ENCODE measurements around the gene EIF4E1B. TPM values are rescaled to one million over a fixed set of nuclear protein-coding genes. Genes with fewer than 3 reads are reported as not detected.
A peak's percentile ranks its signal among the peaks of the same experiment; 100 is the strongest.
"Not testable (repeated sequence)": the region's sequence is repeated elsewhere in the genome, so short reads cannot be mapped to it uniquely, and the experiment has no call there.

The EIF4E1B gene
- not detected for total RNA-seq

- DNase-seq (ENCODE audit: low spot score), result no peak
- ATAC-seq, result peak; percentile 54
These were observed at the start of gene EIF4E1B, which contains the start of gene SNCB for GRCh38 chr5:176629853-176630680. EIF4E1B (plus strand) TSS chr5:176630675; CDS start chr5:176642788, 12,113 bp downstream. SNCB (minus strand) TSS chr5:176630534; CDS start chr5:176629654, 880 bp downstream.

- ATAC-seq (no peak), DNase-seq (ENCODE audit: low spot score) (no peak)
These were observed 49.1 kb upstream of the EIF4E1B start for GRCh38 chr5:176581361-176581760.

- ATAC-seq (no peak), DNase-seq (ENCODE audit: low spot score) (no peak)
These were observed 47.4 kb upstream of the EIF4E1B start for GRCh38 chr5:176583076-176583475.

- DNase-seq (ENCODE audit: low spot score), result no peak
- no peak for ATAC-seq
These were observed 43.1 kb upstream of the EIF4E1B start for GRCh38 chr5:176587398-176587797.

GRCh38 chr5:176588297-176588696 lies 42.2 kb upstream of the EIF4E1B start:
- DNase-seq (ENCODE audit: low spot score) (no peak), ATAC-seq (no peak)

- DNase-seq (ENCODE audit: low spot score), result no peak
- ATAC-seq, result no peak
These were observed 41.3 kb upstream of the EIF4E1B start for GRCh38 chr5:176589039-176589769.

- no peak for ATAC-seq
- no peak for DNase-seq (ENCODE audit: low spot score)
These were observed 40.3 kb upstream of the EIF4E1B start for GRCh38 chr5:176590035-176590717.

- not testable (repeated sequence) for ATAC-seq; DNase-seq (ENCODE audit: low spot score)
These were observed 38.8 kb upstream of the EIF4E1B start for GRCh38 chr5:176591667-176592066.

- no peak for DNase-seq (ENCODE audit: low spot score)
- ATAC-seq, result no peak
These were observed 37.9 kb upstream of the EIF4E1B start for GRCh38 chr5:176592573-176592972.

- ATAC-seq (no peak), DNase-seq (ENCODE audit: low spot score) (no peak)
These were observed 37.1 kb upstream of the EIF4E1B start for GRCh38 chr5:176593273-176593869.

- DNase-seq (ENCODE audit: low spot score), result no peak
- no peak for ATAC-seq
These were observed 35.9 kb upstream of the EIF4E1B start for GRCh38 chr5:176594554-176594953.

GRCh38 chr5:176595386-176595943 lies 35.0 kb upstream of the EIF4E1B start:
- DNase-seq (ENCODE audit: low spot score), result no peak

GRCh38 chr5:176596069-176596644 lies 34.3 kb upstream of the EIF4E1B start:
- no peak for DNase-seq (ENCODE audit: low spot score)

More at GRCh38 chr5:176595386-176595943, 35.0 kb upstream of the EIF4E1B start:
- no peak for ATAC-seq

GRCh38 chr5:176596689-176597416 lies 33.6 kb upstream of the EIF4E1B start:
- peak; percentile 88 for ATAC-seq

More at GRCh38 chr5:176596069-176596644, 34.3 kb upstream of the EIF4E1B start:
- ATAC-seq, result no peak

GRCh38 chr5:176597417-176598389 lies 32.8 kb upstream of the EIF4E1B start:
- no peak for DNase-seq (ENCODE audit: low spot score)

More at GRCh38 chr5:176596689-176597416, 33.6 kb upstream of the EIF4E1B start:
- peak; percentile 61 for DNase-seq (ENCODE audit: low spot score)

GRCh38 chr5:176599749-176600430 lies 30.6 kb upstream of the EIF4E1B start:
- DNase-seq (ENCODE audit: low spot score); ATAC-seq: not testable (repeated sequence)

More at GRCh38 chr5:176597417-176598389, 32.8 kb upstream of the EIF4E1B start:
- ATAC-seq, result no peak

- ATAC-seq, result no peak
- no peak for DNase-seq (ENCODE audit: low spot score)
These were observed 28.5 kb upstream of the EIF4E1B start for GRCh38 chr5:176601901-176602482.
